ENCODE results near the gene CD63. TPM values are rescaled to one million over a fixed set of nuclear protein-coding genes. Genes with fewer than 3 reads are reported as not detected.

The CD63 gene
- total RNA-seq, 4 donors from 2014 or later: 727 to 1,052 (median 875) TPM

- TF ChIP-seq CTCF (IDR thresholded peaks at IDR 0.05; ENCODE audit: low read depth): no peak
Measured at GRCh38 chr12:55744340-55745030, 15.7 kb upstream of the CD63 start.

GRCh38 chr12:55743406-55744339 is 14.9 kb upstream of the CD63 start:
- no peak for TF ChIP-seq CTCF (IDR thresholded peaks at IDR 0.05; ENCODE audit: low read depth)

GRCh38 chr12:55742719-55743405 is 14.1 kb upstream of the CD63 start, which contains the start of gene GDF11:
GDF11 (plus strand) TSS chr12:55743122; CDS start chr12:55743317, 195 bp downstream.
- TF ChIP-seq CTCF (IDR thresholded peaks at IDR 0.05; ENCODE audit: low read depth): no peak

- TF ChIP-seq CTCF (IDR thresholded peaks at IDR 0.05; ENCODE audit: low read depth): no peak
Measured at GRCh38 chr12:55741931-55742680, 13.3 kb upstream of the CD63 start.

DNA sequence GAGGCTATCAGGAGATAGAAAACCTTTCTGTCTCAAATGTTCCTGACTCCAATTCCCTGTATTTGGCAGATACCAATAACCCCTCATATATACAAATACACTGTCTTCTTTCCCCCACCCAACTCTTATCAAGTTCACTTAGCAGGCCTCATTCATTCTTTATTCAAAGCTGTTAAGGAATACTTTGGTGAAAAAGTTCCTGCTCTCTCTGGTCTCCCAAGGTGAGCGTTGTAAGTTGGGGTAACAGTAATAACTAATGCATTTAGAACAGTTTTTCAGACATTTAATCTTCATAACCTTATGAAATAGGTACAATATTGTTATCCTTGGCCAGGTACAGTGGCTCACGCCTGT is 10.2 kb upstream of the CD63 start:
- no peak for TF ChIP-seq CTCF (IDR thresholded peaks at IDR 0.05; ENCODE audit: low read depth)

GRCh38 chr12:55738123-55739024 is 9.6 kb upstream of the CD63 start:
- TF ChIP-seq CTCF (IDR thresholded peaks at IDR 0.05; ENCODE audit: low read depth): no peak

All from subcutaneous adipose tissue (tissue), 4 donors.